GM18505 (cell line): ENCODE results near the gene NTNG1.

Source experiments
- ATAC-seq: cut with Tn5 transposase; IDR thresholded peaks from one replicate; pipeline ENCODE4 v1.9.1; 2021; ENCODE audit not compliant: unreplicated experiment
- POLR2A ChIP-seq: IDR thresholded peaks from 4 replicates; pipeline ENCODE4 v1.6.1; 2011; ENCODE audit warnings: borderline replicate concordance; ENCODE audit not compliant: insufficient read depth, insufficient read length; ENCODE audit errors: extremely low read depth

NTNG1 gene

GRCh38 chr1:107243461-107243860 lies 102.6 kb downstream of the NTNG1 start:
- no peak for ATAC-seq
- no peak for TF ChIP-seq POLR2A

GRCh38 chr1:107244709-107245500 lies 104.1 kb downstream of the NTNG1 start:
- no peak for TF ChIP-seq POLR2A
- no peak for ATAC-seq

- ATAC-seq, result no peak
These were observed 106.0 kb downstream of the NTNG1 start for GRCh38 chr1:107246775-107247345.

GRCh38 chr1:107247679-107248078 lies 106.8 kb downstream of the NTNG1 start:
- no peak for ATAC-seq
- TF ChIP-seq POLR2A, result no peak

More at GRCh38 chr1:107246775-107247345, 106.0 kb downstream of the NTNG1 start:
- TF ChIP-seq POLR2A, result no peak

- no peak for ATAC-seq
- TF ChIP-seq POLR2A, result no peak
These were observed 109.3 kb downstream of the NTNG1 start for GRCh38 chr1:107250169-107250568.

GRCh38 chr1:107251083-107251482 lies 110.2 kb downstream of the NTNG1 start:
- no peak for ATAC-seq

GRCh38 chr1:107251839-107252238 lies 111.0 kb downstream of the NTNG1 start:
- no peak for TF ChIP-seq POLR2A

More at GRCh38 chr1:107251083-107251482, 110.2 kb downstream of the NTNG1 start:
- TF ChIP-seq POLR2A, result no peak

GRCh38 chr1:107252271-107252670 lies 111.4 kb downstream of the NTNG1 start:
- TF ChIP-seq POLR2A, result no peak

More at GRCh38 chr1:107251839-107252238, 111.0 kb downstream of the NTNG1 start:
- no peak for ATAC-seq

GRCh38 chr1:107254306-107254705 lies 113.5 kb downstream of the NTNG1 start:
- ATAC-seq, result no peak
- TF ChIP-seq POLR2A, result no peak

More at GRCh38 chr1:107252271-107252670, 111.4 kb downstream of the NTNG1 start:
- no peak for ATAC-seq

GRCh38 chr1:107255469-107255868 lies 114.6 kb downstream of the NTNG1 start:
- no peak for TF ChIP-seq POLR2A

GRCh38 chr1:107262467-107263286 lies 121.8 kb downstream of the NTNG1 start:
- no peak for ATAC-seq
- TF ChIP-seq POLR2A, result no peak

More at GRCh38 chr1:107255469-107255868, 114.6 kb downstream of the NTNG1 start:
- no peak for ATAC-seq

- no peak for ATAC-seq
- TF ChIP-seq POLR2A, result no peak
These were observed 122.6 kb downstream of the NTNG1 start for GRCh38 chr1:107263291-107263915.

GRCh38 chr1:107264007-107264406 lies 123.2 kb downstream of the NTNG1 start:
- TF ChIP-seq POLR2A, result no peak
- no peak for ATAC-seq
